Heart right ventricle (tissue), 16 donors: ENCODE results near the gene TBC1D22A. TPM values are rescaled to one million over a fixed set of nuclear protein-coding genes. Genes with fewer than 3 reads are reported as not detected.

Source experiments
- ATAC-seq, 8 donors: fragments of 200-7000 bp; cut with Tn5 transposase; one replicate each; pipeline ENCODE4 v1.9.1; 2020; ENCODE audit warnings: mild to moderate bottlenecking in 8 of 8, moderate library complexity in 8 of 8, moderate number of reproducible peaks in 1 of 8
- DNase-seq, 2 donors: peaks; one replicate each; pipeline ENCODE4 v3.0.0-alpha.2; 2020
- H3K27ac ChIP-seq, 10 donors: fragments of 200-600 bp; sonication (generic) in 2 of 10; one replicate each; pipeline versions ENCODE4 v1.5.0 to v1.8.0; 2020 to 2022; ENCODE audit warnings: mild to moderate bottlenecking in 3 of 10
- H3K27me3 ChIP-seq, 7 donors: fragments of 200-600 bp; one replicate each; pipeline ENCODE4 v1.8.0; 2021 to 2022; ENCODE audit warnings: mild to moderate bottlenecking in 2 of 7
- H3K36me3 ChIP-seq, 9 donors: fragments of 200-600 bp; sonication (generic) in 1 of 9; one replicate each; pipeline versions ENCODE4 v1.5.0 to v1.8.0; 2020 to 2022; ENCODE audit warnings: mild to moderate bottlenecking in 2 of 9
- H3K4me1 ChIP-seq, 9 donors: fragments of 200-600 bp; sonication (generic) in 1 of 9; one replicate each; pipeline versions ENCODE4 v1.5.0 to v1.8.0; 2020 to 2022; ENCODE audit warnings: mild to moderate bottlenecking in 4 of 9
- H3K4me3 ChIP-seq, 10 donors: fragments of 200-600 bp; sonication (generic) in 2 of 10; one replicate each; pipeline versions ENCODE4 v1.5.0 to v1.8.0; 2020 to 2022; ENCODE audit warnings: mild to moderate bottlenecking in 7 of 10, moderate library complexity in 2 of 10
- H3K9me3 ChIP-seq, 11 donors: fragments of 200-600 bp in 10 of 11; sonication (generic) in 2 of 11; one replicate each; pipeline versions ENCODE4 v1.5.0 to v1.8.0; 2013 to 2022; ENCODE audit warnings: mild to moderate bottlenecking in 2 of 11, control low read depth in 1 of 11, moderate library complexity in 1 of 11
- WGBS, 2 donors: extraction: QIAGEN DNeasy Blood & Tissue Kit; methylation state at CpG; one replicate each; pipeline ENCODE4 v1.1.7; 2013; ENCODE audit warnings: inconsistent platforms in 1 of 2; 5-methylcytosine and 5-hydroxymethylcytosine counted together
- intact Hi-C, 10 donors: fragments of 100-400 bp; cut with DNase I; formaldehyde crosslinking; loops; one replicate each; pipeline versions ENCODE4 v1.11.1 to v1.14.2; 2022
- polyA plus RNA-seq, 2 donors: library from polyadenylated mRNA; stranded (reverse); fragments of 200-250 nt; gene quantifications; one replicate each; pipeline ENCODE4 v1.2.3, GENCODE V29; 2013
- total RNA-seq, 10 donors: library from RNA; stranded (reverse); fragmentation: NEBNext Ultra II Directional in 3 of 10; extraction: Animal tissue kit (Norgen Biotek cat#: 25700) in 3 of 10; gene quantifications; one replicate each; pipeline versions ENCODE4 v1.2.1 to v1.2.4, GENCODE V29; 2021 to 2023
- TF ChIP-seq, protein P1 (sequence below), 9 donors: fragments of 200-600 bp; sonication (generic) in 2 of 9; IDR thresholded peaks; one replicate each; pipeline versions ENCODE4 v1.5.0 to v1.8.0; 2021 to 2022; ENCODE audit warnings: antibody characterized with exemption in 9 of 9, mild to moderate bottlenecking in 5 of 9, moderate library complexity in 1 of 9
- donor health status: Arrhythmogenic right ventricular cardiomyopathy.
- donor health status: ischemic (EF 13 %, LVEDD 7.1; RV severe dilation, severe dysfunction).
- donor health status: healthy with polysubstance abuse.
- donor health status: DM: no; HTN: yes; CAD: no.
- donor health status: DM: no; HTN: no; CAD: no.
- donor health status: ischemic (EF 25% LVEDD 6.9; RV normal size, moderate dysfunction).
- donor health status: ischemic (EF 25% LVEDD 5.7; RV mildly dilated, moderate dysfunction).
- donor health status: healthy.
- donor health status: DM: yes; HTN: yes; CAD: no.
- donor health status: Ischemic cardiomyopathy.
- donor health status: ischemic (EF 35%, LVEDD 5.7; RV mildly dilated, moderate dysfunction).
- donor health status: nonischemic (EF 11% LVEDD 7.7; RV severe dilation, severe dysfunction).
- donor health status: DM: yes; HTN: yes; CAD: no.
- donor health status: PGD.
- donor health status: ischemic (EF 29% LVEDD 5.4; RV normal size, mild dysfunction).
- donor health status: nonischemic (EF 23%, LVEDD 6.1; RV moderate dilation, normal function).

TBC1D22A gene
- total and polyA plus RNA-seq, 12 donors = 7.2 to 27.9 (median 17.9) TPM

GRCh38 chr22:47065756-47066615 lies 303.5 kb downstream of the TBC1D22A start:
- WGBS, 2 donors = 91 to 94% methylated on average over 26 of the region's 26 CpGs
- peak in 1 of 8 donors; percentile 61 for ATAC-seq
- peaks cover 0 to 32% (median 0%) of the 10 kb centered on the region in 9 donors for H3K36me3 ChIP-seq
- no peaks in the 10 kb centered on the region for H3K9me3 ChIP-seq
- H3K27me3 ChIP-seq = no peaks in the 10 kb centered on the region
- TF ChIP-seq, protein P1, sequence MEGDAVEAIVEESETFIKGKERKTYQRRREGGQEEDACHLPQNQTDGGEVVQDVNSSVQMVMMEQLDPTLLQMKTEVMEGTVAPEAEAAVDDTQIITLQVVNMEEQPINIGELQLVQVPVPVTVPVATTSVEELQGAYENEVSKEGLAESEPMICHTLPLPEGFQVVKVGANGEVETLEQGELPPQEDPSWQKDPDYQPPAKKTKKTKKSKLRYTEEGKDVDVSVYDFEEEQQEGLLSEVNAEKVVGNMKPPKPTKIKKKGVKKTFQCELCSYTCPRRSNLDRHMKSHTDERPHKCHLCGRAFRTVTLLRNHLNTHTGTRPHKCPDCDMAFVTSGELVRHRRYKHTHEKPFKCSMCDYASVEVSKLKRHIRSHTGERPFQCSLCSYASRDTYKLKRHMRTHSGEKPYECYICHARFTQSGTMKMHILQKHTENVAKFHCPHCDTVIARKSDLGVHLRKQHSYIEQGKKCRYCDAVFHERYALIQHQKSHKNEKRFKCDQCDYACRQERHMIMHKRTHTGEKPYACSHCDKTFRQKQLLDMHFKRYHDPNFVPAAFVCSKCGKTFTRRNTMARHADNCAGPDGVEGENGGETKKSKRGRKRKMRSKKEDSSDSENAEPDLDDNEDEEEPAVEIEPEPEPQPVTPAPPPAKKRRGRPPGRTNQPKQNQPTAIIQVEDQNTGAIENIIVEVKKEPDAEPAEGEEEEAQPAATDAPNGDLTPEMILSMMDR (IDR thresholded peaks at IDR 0.05) = no peak
- no peak overlapping the region for H3K27ac ChIP-seq
- intact Hi-C loops = no loop called here
- no peak for DNase-seq
- peaks cover 0 to 12% (median 0%) of the 10 kb centered on the region in 9 donors for H3K4me1 ChIP-seq
- H3K4me3 ChIP-seq = no peak overlapping the region

- no peaks in the 10 kb centered on the region for H3K27me3 ChIP-seq
- H3K4me1 ChIP-seq = peaks cover 0 to 12% (median 0%) of the 10 kb centered on the region in 9 donors
- no peak overlapping the region for H3K4me3 ChIP-seq
- no peaks in the 10 kb centered on the region for H3K9me3 ChIP-seq
- intact Hi-C loops = no loop called here
- WGBS, 2 donors = 97 to 98% methylated on average over 7 of the region's 7 CpGs
- DNase-seq = no peak
- ATAC-seq = peak in 1 of 8 donors; percentile 7
- TF ChIP-seq, protein P1 (IDR thresholded peaks at IDR 0.05) = no peak
- H3K27ac ChIP-seq = no peak overlapping the region
- peaks cover 0 to 27% (median 0%) of the 10 kb centered on the region in 9 donors for H3K36me3 ChIP-seq
Measured at GRCh38 chr22:47066616-47066905, 304.1 kb downstream of the TBC1D22A start.

GRCh38 chr22:47067321-47067890 lies 305.0 kb downstream of the TBC1D22A start:
- Histone ChIP-seq H3K4me3 (no peak overlapping the region), H3K9me3 (no peaks in the 10 kb centered on the region), H3K27ac (no peak overlapping the region), H3K4me1 (peaks cover 0 to 12% (median 0%) of the 10 kb centered on the region in 9 donors), H3K27me3 (no peaks in the 10 kb centered on the region), H3K36me3 (peaks cover 0 to 19% (median 0%) of the 10 kb centered on the region in 9 donors)
- TF ChIP-seq, protein P1 (IDR thresholded peaks at IDR 0.05) = no peak
- intact Hi-C loops = no loop called here
- ATAC-seq (no peak), DNase-seq (no peak)
- 94 to 97% methylated on average over 13 of the region's 13 CpGs for WGBS, 2 donors

- WGBS, 2 donors = 85 to 89% methylated on average over 14 of the region's 14 CpGs
Measured at GRCh38 chr22:47067911-47068625, 305.6 kb downstream of the TBC1D22A start.

More at GRCh38 chr22:47067911-47068625, 305.6 kb downstream of the TBC1D22A start:
- H3K4me1 ChIP-seq = peaks cover 0 to 12% (median 0%) of the 10 kb centered on the region in 9 donors
- no peak overlapping the region for H3K4me3 ChIP-seq
- intact Hi-C loops = no loop called here
- TF ChIP-seq, protein P1 (IDR thresholded peaks at IDR 0.05) = no peak
- no peak overlapping the region for H3K27ac ChIP-seq
- H3K36me3 ChIP-seq = peaks cover 0 to 13% (median 0%) of the 10 kb centered on the region in 9 donors
- no peaks in the 10 kb centered on the region for H3K9me3 ChIP-seq
- ATAC-seq (peak in 1 of 8 donors; percentile 38), DNase-seq (no peak)
- H3K27me3 ChIP-seq = no peaks in the 10 kb centered on the region
